Body of pancreas (tissue), 4 donors: Measurements from ENCODE around the gene LYRM4.

Experiments
- CTCF ChIP-seq, 7 experiments: fragments of 450-650 bp in 4 of 7; fragments of 200-600 bp in 3 of 7; sonication (generic) in 3 of 7; IDR thresholded peaks; one replicate each; pipeline ENCODE4 v1.5.1; 2016 to 2019; ENCODE audit warnings: antibody characterized with exemption in 7 of 7
- POLR2A ChIP-seq, 3 donors: fragments of 450-650 bp; IDR thresholded peaks; one replicate each; pipeline ENCODE4 v1.6.1; 2016; ENCODE audit warnings: antibody characterized with exemption in 3 of 3, mild to moderate bottlenecking in 2 of 3

- TF ChIP-seq CTCF (IDR thresholded peaks at IDR 0.05) = no peak
- TF ChIP-seq POLR2A (IDR thresholded peaks at IDR 0.05) = no peak
These were observed 11.2 kb downstream of the LYRM4 start for GRCh38 chr6:5249451-5250122.
